A204.1 (cell line): ENCODE measurements around the gene SLC41A2.

Experiments
- FAIRE-seq: peaks from 2 replicates; lab custom pipeline; 2012; peaks lifted over from hg19 to GRCh38; lab: Jason Lieb, UNC

SLC41A2 gene

GRCh38 chr12:104929368-104929767 is 28.7 kb downstream of the SLC41A2 start:
- FAIRE-seq, result no peak

GRCh38 chr12:104928036-104928745 is 29.9 kb downstream of the SLC41A2 start:
- FAIRE-seq, result no peak

- FAIRE-seq, result no peak
Observed at GRCh38 chr12:104925501-104925900, 32.6 kb downstream of the SLC41A2 start.

GRCh38 chr12:104921340-104921739 is 36.8 kb downstream of the SLC41A2 start:
- no peak for FAIRE-seq

- FAIRE-seq, result no peak
Observed at GRCh38 chr12:104911942-104912341, 46.1 kb downstream of the SLC41A2 start.

- no peak for FAIRE-seq
Observed at GRCh38 chr12:104910196-104910840, 47.8 kb downstream of the SLC41A2 start.

- no peak for FAIRE-seq
Observed at GRCh38 chr12:104909761-104910160, 48.3 kb downstream of the SLC41A2 start.
